MCF 10A (cell line): ENCODE measurements around the gene ZNF75A. TPM values are rescaled to one million over a fixed set of nuclear protein-coding genes. Genes with fewer than 3 reads are reported as not detected.

Experiments used
- BruUV-seq: library from RNA; stranded (reverse); fragments of 400-500 nt; replicated peaks from 2 replicates; lab custom pipeline; 2021; lab: Mats Ljungman, UMichigan
- CTCF ChIA-PET: fragments of 300-600 bp; sonication (Branson Sonifier 250); formaldehyde crosslinking; extraction: SDS; loops from one replicate; lab custom pipeline; 2021; ENCODE audit warnings: antibody characterized with exemption, inconsistent platforms; lab: Yijun Ruan, JAX
- POLR2A ChIA-PET: fragments of 300-600, 350-650 bp; sonication (Branson Sonifier 250); formaldehyde crosslinking; extraction: SDS; loops from one replicate; lab custom pipeline; 2020; ENCODE audit warnings: antibody characterized with exemption, inconsistent platforms; lab: Yijun Ruan, JAX
- DNase-seq: peaks from one replicate; pipeline ENCODE4 v3.0.0-alpha.2; 2018; ENCODE audit not compliant: unreplicated experiment
- H3K27ac Mint-ChIP-seq: one replicate; pipeline ENCODE4 v1.8.0; 2022; ENCODE audit warnings: mild to moderate bottlenecking, low read depth, mixed read lengths; ENCODE audit not compliant: unreplicated experiment
- H3K27me3 Mint-ChIP-seq: one replicate; pipeline ENCODE4 v1.8.0; 2022; ENCODE audit warnings: mixed read lengths; ENCODE audit not compliant: insufficient read depth, unreplicated experiment
- H3K36me3 Mint-ChIP-seq: one replicate; pipeline ENCODE4 v1.8.0; 2022; ENCODE audit warnings: mild to moderate bottlenecking, moderate library complexity, mixed read lengths; ENCODE audit not compliant: insufficient read depth, unreplicated experiment
- H3K4me1 Mint-ChIP-seq: one replicate; pipeline ENCODE4 v1.8.0; 2022; ENCODE audit warnings: mixed read lengths; ENCODE audit not compliant: insufficient read depth, unreplicated experiment
- H3K4me3 Mint-ChIP-seq: one replicate; pipeline ENCODE4 v1.8.0; 2022; ENCODE audit warnings: mild to moderate bottlenecking, moderate library complexity, mixed read lengths; ENCODE audit not compliant: unreplicated experiment
- H3K9me3 Mint-ChIP-seq: one replicate; pipeline ENCODE4 v1.8.0; 2022; ENCODE audit warnings: mixed read lengths; ENCODE audit not compliant: unreplicated experiment
- CTCF ChIP-seq: fragments of 200-600 bp; IDR thresholded peaks from one replicate; pipeline ENCODE4 v1.8.0; 2022; ENCODE audit warnings: antibody characterized with exemption, mild to moderate bottlenecking; ENCODE audit not compliant: unreplicated experiment
- intact Hi-C: fragments of 100-400 bp; cut with micrococcal nuclease; formaldehyde crosslinking; loops from 2 replicates; pipeline ENCODE4 v1.14.1; 2022
- total RNA-seq: library from RNA; stranded (reverse); gene quantifications from 2 replicates; pipeline ENCODE4 v1.2.3, GENCODE V29; 2022

The ZNF75A gene
- total RNA-seq, 1 experiment from 2014 or later = 28.2 TPM

- DNase-seq = no peak
- Mint-ChIP-seq H3K27ac (no peak overlapping the region), H3K4me1 (no peaks in the 10 kb centered on the region), H3K9me3 (no peaks in the 10 kb centered on the region), H3K4me3 (no peak overlapping the region), H3K36me3 (no peaks in the 10 kb centered on the region), H3K27me3 (no peaks in the 10 kb centered on the region)
- ChIA-PET CTCF (interaction anchor here (1.2 kb wide), 1 partner anchor 16 kb away, joined by 3 read pairs; no protein-coding TSS in a partner anchor), POLR2A (no interaction called here)
- no peak for TF ChIP-seq CTCF
- BruUV-seq = no TSS peak
- intact Hi-C loops = no loop called here
Measured at GRCh38 chr16:3328643-3329042, 23.3 kb downstream of the ZNF75A start.

GRCh38 chr16:3346041-3346440, 40.7 kb downstream of the ZNF75A start:
- Mint-ChIP-seq H3K36me3 (no peaks in the 10 kb centered on the region), H3K4me1 (no peaks in the 10 kb centered on the region), H3K27me3 (peaks cover 12% of the 10 kb centered on the region), H3K4me3 (no peak overlapping the region), H3K27ac (no peak overlapping the region), H3K9me3 (no peaks in the 10 kb centered on the region)
- no peak for DNase-seq
- intact Hi-C loops = no loop called here
- POLR2A ChIA-PET = no interaction called here
- TF ChIP-seq CTCF = no peak
- CTCF ChIA-PET = no interaction called here
- BruUV-seq = no TSS peak

- BruUV-seq = no TSS peak
- H3K9me3 Mint-ChIP-seq = no peaks in the 10 kb centered on the region
- H3K4me3 Mint-ChIP-seq = no peak overlapping the region
- POLR2A ChIA-PET = no interaction called here
- H3K4me1 Mint-ChIP-seq = no peaks in the 10 kb centered on the region
- intact Hi-C loops = no loop called here
- no peak overlapping the region for H3K27ac Mint-ChIP-seq
- CTCF ChIA-PET = no interaction called here
- DNase-seq = no peak
- H3K27me3 Mint-ChIP-seq = peaks cover 12% of the 10 kb centered on the region
- no peaks in the 10 kb centered on the region for H3K36me3 Mint-ChIP-seq
- TF ChIP-seq CTCF = no peak
Measured at GRCh38 chr16:3347586-3347985, 42.3 kb downstream of the ZNF75A start.

- no peaks in the 10 kb centered on the region for H3K36me3 Mint-ChIP-seq
- DNase-seq = no peak
- CTCF ChIA-PET = no interaction called here
- peaks cover 15% of the 10 kb centered on the region for H3K27me3 Mint-ChIP-seq
- no peak for TF ChIP-seq CTCF
- no peaks in the 10 kb centered on the region for H3K4me1 Mint-ChIP-seq
- POLR2A ChIA-PET = no interaction called here
- no peak overlapping the region for H3K27ac Mint-ChIP-seq
- no peak overlapping the region for H3K4me3 Mint-ChIP-seq
- H3K9me3 Mint-ChIP-seq = no peaks in the 10 kb centered on the region
- no TSS peak for BruUV-seq
- intact Hi-C loops = no loop called here
Measured at GRCh38 chr16:3348547-3349167, 43.4 kb downstream of the ZNF75A start.
